K562 (cell line): ENCODE measurements around the gene TRIOBP. TPM values are rescaled to one million over a fixed set of nuclear protein-coding genes. Genes with fewer than 3 reads are reported as not detected.

Experiments
- ATAC-seq: fragments of 200-7000 bp; cut with Tn5 transposase; 3 replicates; pipeline ENCODE4 v1.9.1; 2020; ENCODE audit warnings: moderate library complexity
- BruUV-seq: library from RNA; stranded (reverse); fragments of 400-500 nt; replicated peaks from 2 replicates; lab custom pipeline; 2021; lab: Mats Ljungman, UMichigan
- CTCF ChIA-PET: fragments of 300-600 bp; formaldehyde crosslinking; extraction: SDS; loops from one replicate; lab custom pipeline; 2021; ENCODE audit warnings: low intra/inter-chr PET ratio; lab: Yijun Ruan, JAX
- POLR2A ChIA-PET: fragments of 300-600, 350-650 bp; sonication (Branson Sonifier 250); formaldehyde crosslinking; extraction: SDS; loops from one replicate; lab custom pipeline; 2021; ENCODE audit warnings: antibody characterized with exemption, inconsistent platforms; lab: Yijun Ruan, JAX
- DNase-seq, 4 experiments: peaks; one replicate each; pipeline versions ENCODE4 v3.0.0 to v3.0.0-alpha.2; 2011 to 2018; ENCODE audit warnings: low spot score in 3 of 4, mixed read lengths in 3 of 4; ENCODE audit errors: extremely low read depth in 1 of 4
- FAIRE-seq: peaks from 2 replicates; lab custom pipeline; 2011; peaks lifted over from hg19 to GRCh38; lab: Jason Lieb, UNC
- H2AFZ ChIP-seq: 2 replicates; pipeline ENCODE4 v1.6.0; 2011; ENCODE audit warnings: low read depth, low read length, control low read depth, inconsistent platforms
- H3K27ac ChIP-seq: fragments of 200-600 bp; 3 replicates; pipeline ENCODE4 v1.8.0; 2011; ENCODE audit warnings: low read depth, mild to moderate bottlenecking, control low read depth, inconsistent platforms, low read length, moderate library complexity, mixed read lengths; ENCODE audit errors: extremely low read depth
- H3K27me3 ChIP-seq, 2 experiments: fragments of 300-600 bp in 1 of 2; 2 replicates in 1 of 2; 3 replicates in 1 of 2; pipeline versions ENCODE4 v1.6.0 to v1.8.0; 2011; ENCODE audit warnings: inconsistent platforms in 2 of 2, low read length in 2 of 2, mild to moderate bottlenecking in 1 of 2, mixed read lengths in 1 of 2, moderate library complexity in 1 of 2; ENCODE audit not compliant: control insufficient read depth in 2 of 2, insufficient read depth in 2 of 2
- H3K36me3 ChIP-seq: fragments of 300-600 bp; 3 replicates; pipeline ENCODE4 v1.8.0; 2011; ENCODE audit warnings: mild to moderate bottlenecking, low read length, inconsistent platforms; ENCODE audit not compliant: control insufficient read depth, insufficient read depth
- H3K4me1 ChIP-seq, 2 experiments: fragments of 200-600 bp in 1 of 2; replicated peaks in 1 of 2; 2 replicates in 1 of 2; 3 replicates in 1 of 2; pipeline versions ENCODE4 v1.5.1 to v1.8.0; 2011; ENCODE audit warnings: inconsistent platforms in 2 of 2, low read length in 2 of 2, mild to moderate bottlenecking in 1 of 2, mixed read lengths in 1 of 2, moderate library complexity in 1 of 2; ENCODE audit not compliant: control insufficient read depth in 2 of 2, insufficient read depth in 2 of 2
- H3K4me2 ChIP-seq: 2 replicates; pipeline ENCODE4 v1.6.1; 2011; ENCODE audit warnings: low read length, control low read depth, inconsistent platforms, mixed read lengths; ENCODE audit not compliant: insufficient read depth
- H3K4me3 ChIP-seq: fragments of 200-600 bp; sonication (generic), shearing (Covaris generic); 2 replicates; pipeline ENCODE4 v1.5.1; 2016; ENCODE audit warnings: control low read depth, inconsistent platforms
- H3K79me2 ChIP-seq: fragments of 200-600 bp; 3 replicates; pipeline ENCODE4 v1.8.0; 2011; ENCODE audit warnings: low read length, inconsistent platforms; ENCODE audit not compliant: control insufficient read depth, insufficient read depth
- H3K9ac ChIP-seq, 2 experiments: 2 replicates each; pipeline versions ENCODE4 v1.6.0 to v1.6.1; 2011; ENCODE audit warnings: low read depth in 2 of 2, low read length in 2 of 2, control low read depth in 1 of 2, inconsistent platforms in 1 of 2, mild to moderate bottlenecking in 1 of 2, mixed read lengths in 1 of 2; ENCODE audit not compliant: insufficient read depth in 1 of 2
- H3K9me1 ChIP-seq: one replicate; pipeline ENCODE4 v1.6.0; 2011; ENCODE audit warnings: inconsistent platforms, mild to moderate bottlenecking, low read length, moderate library complexity; ENCODE audit not compliant: control insufficient read depth, insufficient read depth
- H3K9me3 ChIP-seq: replicated peaks from 2 replicates; pipeline ENCODE4 v1.5.1; 2011; ENCODE audit warnings: low read depth, low read length, inconsistent platforms; ENCODE audit not compliant: control insufficient read depth, insufficient read depth
- H4K20me1 ChIP-seq: replicated peaks from 2 replicates; pipeline ENCODE4 v1.6.1; 2011; ENCODE audit warnings: low read length, inconsistent platforms, mixed read lengths; ENCODE audit not compliant: control insufficient read depth, insufficient read depth
- BCOR ChIP-seq: fragments of 450-650 bp; IDR thresholded peaks from 2 replicates; pipeline ENCODE4 v1.6.1; 2016
- BRCA1 ChIP-seq, 2 experiments: fragments of 450-650 bp in 1 of 2; sonication (generic) in 1 of 2; formaldehyde crosslinking in 1 of 2; IDR thresholded peaks; 2 replicates each; pipeline versions ENCODE4 v1.5.0 to v1.6.1; 2017 to 2020; ENCODE audit warnings: mild to moderate bottlenecking in 1 of 2, missing genetic modification reagents in 1 of 2
- ELF2 ChIP-seq: fragments of 250-450 bp; sonication (Bioruptor Pico); IDR thresholded peaks from 2 replicates; pipeline ENCODE4 v1.5.0; 2021; ENCODE audit warnings: mild to moderate bottlenecking
- FOXJ3 ChIP-seq: sonication (generic); formaldehyde crosslinking; IDR thresholded peaks from 2 replicates; pipeline ENCODE4 v1.4.0; 2020; ENCODE audit warnings: mild to moderate bottlenecking, missing genetic modification reagents
- GTF2E2 ChIP-seq: fragments of 200-800 bp; sonication (Bioruptor generic); IDR thresholded peaks from 2 replicates; pipeline ENCODE4 v1.6.1; 2016; ENCODE audit warnings: missing genetic modification characterization, missing compliant biosample characterization
- GTF2F1 ChIP-seq: IDR thresholded peaks from 2 replicates; pipeline ENCODE4 v1.6.1; 2011; ENCODE audit warnings: low read depth, low read length, improper control_type of control experiment
- MEF2D ChIP-seq: conservative IDR thresholded peaks from 2 replicates; pipeline ENCODE4 v1.6.1; 2016; ENCODE audit warnings: low read depth, missing genetic modification characterization, missing compliant biosample characterization
- PHF8 ChIP-seq: fragments of 200-600 bp; sonication (generic); IDR thresholded peaks from 2 replicates; pipeline ENCODE4 v1.6.1; 2012; ENCODE audit warnings: mixed run types, mild to moderate bottlenecking, inconsistent platforms, low read length, moderate library complexity, borderline replicate concordance
- SMARCC2 ChIP-seq: fragments of 450-650 bp; IDR thresholded peaks from 2 replicates; pipeline ENCODE4 v1.6.1; 2017; ENCODE audit warnings: antibody characterized with exemption, moderate library complexity, mild to moderate bottlenecking, low read depth
- XRCC4 ChIP-seq: IDR thresholded peaks from one replicate; pipeline ENCODE4 v1.6.1; 2011; ENCODE audit not compliant: insufficient read depth, insufficient read length; ENCODE audit errors: extremely low read depth
- ZFP36 ChIP-seq: fragments of 150-350 bp; IDR thresholded peaks from 2 replicates; pipeline ENCODE4 v1.6.1; 2018; ENCODE audit warnings: low read length, low read depth; ENCODE audit not compliant: partially characterized antibody
- ZNF347 ChIP-seq: fragments of 450-650 bp; formaldehyde crosslinking; IDR thresholded peaks from 2 replicates; pipeline ENCODE4 v1.4.0; 2020; ENCODE audit warnings: low read depth, mild to moderate bottlenecking, moderate library complexity
- WGBS: fragments of 100-300 bp; shearing (Covaris generic); methylation state at CpG from one replicate; pipeline ENCODE4 v1.1.6; 2016; ENCODE audit warnings: low coverage, mixed read lengths; ENCODE audit not compliant: insufficient coverage; ENCODE audit errors: missing lambda C conversion rate; 5-methylcytosine and 5-hydroxymethylcytosine counted together
- in situ Hi-C: fragments of 300-500 bp; cut with MboI; formaldehyde crosslinking; loops from 4 replicates; pipeline ENCODE4 v1.15.0; 2018; ENCODE audit warnings: inconsistent platforms, mixed read lengths
- intact Hi-C: fragments of 100-400 bp; cut with micrococcal nuclease; formaldehyde crosslinking; loops from 2 replicates; pipeline ENCODE4 v1.14.2; 2022
- polyA plus RNA-seq, 8 experiments: library from polyadenylated mRNA; depleted of rRNA in 4 of 8; stranded (reverse) in 5 of 8; unstranded in 3 of 8; fragments of >200 nt; fragmentation: Nextera tagmentation in 2 of 8; fragmentation: Illumina TruSeq in 1 of 8; extraction: Ambion mirVana in 2 of 8; extraction: Trizol in 1 of 8; gene quantifications; 2 replicates each; pipeline versions ENCODE4 v1.2.1 to v1.2.3, GENCODE V29; 2011 to 2014; ENCODE audit warnings: inconsistent platforms in 1 of 8, missing spikeins in 1 of 8
- total RNA-seq, 7 experiments: library from RNA; depleted of rRNA in 6 of 7; stranded (reverse); fragments of >200 nt in 6 of 7; fragmentation: Illumina TruSeq in 2 of 7; extraction: Trizol in 2 of 7; gene quantifications; 2 replicates each; pipeline versions ENCODE4 v1.2.1 to v1.2.3, GENCODE V29; 2011 to 2021; ENCODE audit warnings: low replicate concordance in 1 of 7
- TF ChIP-seq, protein P1 (sequence below), 2 experiments: fragments of 450-650 bp in 1 of 2; sonication (generic) in 1 of 2; formaldehyde crosslinking in 1 of 2; IDR thresholded peaks in 1 of 2; conservative IDR thresholded peaks in 1 of 2; 2 replicates each; pipeline versions ENCODE4 v1.6.1 to v1.8.1; 2016 to 2023; ENCODE audit warnings: mild to moderate bottlenecking in 2 of 2, moderate library complexity in 2 of 2, inconsistent platforms in 1 of 2, missing genetic modification reagents in 1 of 2

TRIOBP gene
- total and polyA plus RNA-seq, 9 of the 15 experiments (the other 6 are each of a cell fraction or from before 2014, with no cell fraction given), result 0.24 to 13.8 (median 5.5) TPM

GRCh38 chr22:37725551-37726240 is 28.8 kb downstream of the TRIOBP start:
- in situ Hi-C loops, result no loop called here
- BruUV-seq, result no TSS peak
- CTCF ChIA-PET, result interaction anchor here (0.5 to 1.0 kb wide), 2 partner anchors 89 to 853 kb away, joined by 3 read pairs; no protein-coding TSS in a partner anchor
- DNase-seq, result no peak
- Histone ChIP-seq H4K20me1 (no peaks in the 10 kb centered on the region), H3K4me1 (peaks cover 5 to 8% of the 10 kb centered on the region in 2 experiments; a peak in 2 of 5 replicates)
- no peak for ATAC-seq
- no peak for FAIRE-seq
- TF ChIP-seq SMARCC2 (no peak), PHF8 (no peak)
- TF ChIP-seq, all 486 proteins: peak for 0
- Histone ChIP-seq H3K36me3 (no peaks in the 10 kb centered on the region), H3K4me3 (no peak overlapping the region), H3K4me2 (no peak overlapping the region), H3K27ac (no peak overlapping the region), H3K27me3 (peaks cover 4 to 15% of the 10 kb centered on the region in 2 experiments; a peak in 3 of 5 replicates), H3K9ac (no peak overlapping the region), H2AFZ (no peak overlapping the region), H3K79me2 (no peaks in the 10 kb centered on the region), H3K9me3 (no peaks in the 10 kb centered on the region), H3K9me1 (no peaks in the 10 kb centered on the region)
- intact Hi-C loops, result no loop called here
- POLR2A ChIA-PET, result no interaction called here
- 2% methylated on average over 9 of the region's 25 CpGs for WGBS

DNA sequence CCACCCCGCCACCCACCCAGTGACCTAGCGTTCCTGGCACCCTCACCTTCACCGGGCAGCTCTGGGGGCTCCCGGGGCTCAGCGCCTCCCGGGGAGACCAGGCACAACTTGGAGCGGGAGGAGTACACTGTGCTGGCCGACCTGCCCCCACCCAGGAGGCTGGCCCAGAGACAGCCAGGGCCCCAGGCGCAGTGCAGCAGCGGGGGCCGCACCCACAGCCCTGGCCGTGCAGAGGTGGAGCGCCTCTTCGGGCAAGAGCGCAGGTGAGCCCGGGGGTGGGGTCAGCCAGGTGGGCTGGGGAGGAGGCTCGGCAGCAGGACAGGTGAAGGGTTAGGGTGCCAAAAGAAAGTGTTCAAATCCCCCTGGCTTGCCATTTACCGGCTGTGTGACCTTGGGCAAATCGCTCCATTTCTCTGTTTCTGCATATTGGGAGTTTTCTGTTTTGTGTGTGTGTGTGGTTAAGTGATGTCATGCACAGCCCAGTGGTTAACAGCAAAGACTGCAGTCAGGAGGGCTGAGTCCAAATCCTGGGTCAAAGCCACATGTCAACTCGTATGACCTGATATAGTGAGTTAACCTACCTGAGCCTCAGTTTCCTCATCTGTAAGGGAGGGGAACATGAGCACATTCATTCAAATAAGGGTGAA is 29.5 kb downstream of the TRIOBP start:
- WGBS, result 34% methylated on average over 14 of the region's 20 CpGs
- CTCF ChIA-PET, result interaction anchor here (0.5 to 1.0 kb wide), 2 partner anchors 90 to 853 kb away, joined by 3 read pairs; no protein-coding TSS in a partner anchor
- Histone ChIP-seq H3K79me2 (no peaks in the 10 kb centered on the region), H2AFZ (no peak overlapping the region), H3K36me3 (no peaks in the 10 kb centered on the region), H3K9ac (no peak overlapping the region), H3K4me3 (no peak overlapping the region), H3K4me2 (no peak overlapping the region), H3K27ac (no peak overlapping the region), H3K9me3 (no peaks in the 10 kb centered on the region), H4K20me1 (no peaks in the 10 kb centered on the region), H3K4me1 (peaks cover 5 to 8% of the 10 kb centered on the region in 2 experiments; a peak in 2 of 5 replicates), H3K9me1 (no peaks in the 10 kb centered on the region), H3K27me3 (peaks cover 4 to 15% of the 10 kb centered on the region in 2 experiments; a peak in 3 of 5 replicates)
- in situ Hi-C loops (no loop called here), intact Hi-C loops (no loop called here)
- DNase-seq, result no peak
- POLR2A ChIA-PET, result no interaction called here
- BruUV-seq, result no TSS peak
- no peak for FAIRE-seq
- ATAC-seq, result peak; percentile 70
- TF ChIP-seq, protein P1, sequence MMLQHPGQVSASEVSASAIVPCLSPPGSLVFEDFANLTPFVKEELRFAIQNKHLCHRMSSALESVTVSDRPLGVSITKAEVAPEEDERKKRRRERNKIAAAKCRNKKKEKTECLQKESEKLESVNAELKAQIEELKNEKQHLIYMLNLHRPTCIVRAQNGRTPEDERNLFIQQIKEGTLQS (IDR thresholded peaks at IDR 0.05), result 0 out of 2 replicates have a peak, but pooled peaks have one; percentile 11
- TF ChIP-seq, protein P1 (CRISPR knock-in tag; conservative IDR thresholded peaks at IDR 0.05), result no peak
- TF ChIP-seq XRCC4 (no peak), FOXJ3 (CRISPR knock-in tag) (no peak), ELF2 (CRISPR knock-in tag) (no peak), GTF2E2 (tag) (no peak), BCOR (0 out of 2 replicates have a peak, but pooled peaks have one; percentile 46), ZNF347 (no peak), GTF2F1 (no peak), ZFP36 (peak; percentile 80), BRCA1 (IDR thresholded peaks at IDR 0.05) (no peak), BRCA1 (CRISPR knock-in tag; IDR thresholded peaks at IDR 0.05) (no peak), MEF2D (no peak)
